ENCODE measurements around the gene TANC2. TPM values are rescaled to one million over a fixed set of nuclear protein-coding genes. Genes with fewer than 3 reads are reported as not detected.

The TANC2 gene
- 100 to 1,000 TPM in 1 of 6 experiments, 10 to 100 TPM in 5; 65.7 to 103 (median 73.4) TPM for total RNA-seq (2021; fragmentation: NEBNext Ultra II Directional; extraction: Animal tissue kit (Norgen Biotek cat#: 25700))
- long read RNA-seq, partial matches to known transcripts = 1 of 28 reads
- long read RNA-seq, other reads (novel, unspliced or antisense) = 27 of 28 reads

DNA sequence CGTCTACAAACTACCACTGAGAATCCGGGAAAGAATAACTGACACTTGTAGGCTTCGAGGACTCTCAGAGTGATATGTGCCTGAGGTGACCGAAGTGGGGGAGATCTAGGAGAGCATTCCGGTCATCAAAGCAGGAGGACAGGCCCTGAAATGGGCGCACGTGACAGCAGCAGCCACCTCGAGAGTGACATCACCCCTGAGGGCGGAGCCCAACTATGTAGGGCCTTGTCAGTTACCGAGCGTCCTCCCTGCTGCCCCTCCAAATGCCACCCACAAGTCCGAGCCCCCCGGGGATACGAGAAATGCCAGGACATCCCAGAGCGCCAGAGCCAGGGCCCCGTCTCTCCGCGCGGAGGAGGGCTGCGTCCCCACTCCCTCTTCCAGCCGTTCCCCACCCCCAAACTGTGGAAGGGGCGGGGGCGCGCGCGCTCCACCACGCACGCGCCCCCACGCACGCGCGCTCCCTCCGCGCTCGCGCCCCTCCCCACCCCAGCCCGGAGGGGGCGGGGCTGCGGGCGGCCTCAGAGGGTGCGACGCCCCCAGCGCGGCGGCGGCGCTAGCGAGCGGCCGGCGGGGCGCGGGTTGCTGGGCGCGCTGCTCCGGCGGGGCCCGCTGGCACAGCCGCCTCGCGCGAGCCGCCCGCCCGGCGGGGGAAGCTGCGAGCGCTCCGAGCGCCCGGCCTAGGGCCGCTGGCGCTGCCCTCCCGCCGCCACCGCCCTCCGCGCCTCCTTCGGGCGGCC lies at the start of gene TANC2:
Gene TANC2 (plus strand): TSS at position 550 of the 740 bp plus-strand sequence. CDS start 43,325 bp downstream, outside the sequence.
- peak; percentile 52 for DNase-seq
- Mint-ChIP-seq H3K9me3 (no peaks in the 10 kb centered on the region), H3K4me3 (peak within 1 kb of the TSS; percentile 97), H3K4me1 (ENCODE audit: low read depth) (peaks cover 71% of the 10 kb centered on the region), H3K27ac (peak within 1 kb of the TSS; percentile 93), H3K27me3 (ENCODE audit: insufficient read depth) (peaks cover 3% of the 10 kb centered on the region), H3K36me3 (ENCODE audit: low read depth) (peaks cover 13% of the 10 kb centered on the region)
- TF ChIP-seq, protein P1, sequence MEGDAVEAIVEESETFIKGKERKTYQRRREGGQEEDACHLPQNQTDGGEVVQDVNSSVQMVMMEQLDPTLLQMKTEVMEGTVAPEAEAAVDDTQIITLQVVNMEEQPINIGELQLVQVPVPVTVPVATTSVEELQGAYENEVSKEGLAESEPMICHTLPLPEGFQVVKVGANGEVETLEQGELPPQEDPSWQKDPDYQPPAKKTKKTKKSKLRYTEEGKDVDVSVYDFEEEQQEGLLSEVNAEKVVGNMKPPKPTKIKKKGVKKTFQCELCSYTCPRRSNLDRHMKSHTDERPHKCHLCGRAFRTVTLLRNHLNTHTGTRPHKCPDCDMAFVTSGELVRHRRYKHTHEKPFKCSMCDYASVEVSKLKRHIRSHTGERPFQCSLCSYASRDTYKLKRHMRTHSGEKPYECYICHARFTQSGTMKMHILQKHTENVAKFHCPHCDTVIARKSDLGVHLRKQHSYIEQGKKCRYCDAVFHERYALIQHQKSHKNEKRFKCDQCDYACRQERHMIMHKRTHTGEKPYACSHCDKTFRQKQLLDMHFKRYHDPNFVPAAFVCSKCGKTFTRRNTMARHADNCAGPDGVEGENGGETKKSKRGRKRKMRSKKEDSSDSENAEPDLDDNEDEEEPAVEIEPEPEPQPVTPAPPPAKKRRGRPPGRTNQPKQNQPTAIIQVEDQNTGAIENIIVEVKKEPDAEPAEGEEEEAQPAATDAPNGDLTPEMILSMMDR (IDR thresholded peaks at IDR 0.05) = no peak

DNA sequence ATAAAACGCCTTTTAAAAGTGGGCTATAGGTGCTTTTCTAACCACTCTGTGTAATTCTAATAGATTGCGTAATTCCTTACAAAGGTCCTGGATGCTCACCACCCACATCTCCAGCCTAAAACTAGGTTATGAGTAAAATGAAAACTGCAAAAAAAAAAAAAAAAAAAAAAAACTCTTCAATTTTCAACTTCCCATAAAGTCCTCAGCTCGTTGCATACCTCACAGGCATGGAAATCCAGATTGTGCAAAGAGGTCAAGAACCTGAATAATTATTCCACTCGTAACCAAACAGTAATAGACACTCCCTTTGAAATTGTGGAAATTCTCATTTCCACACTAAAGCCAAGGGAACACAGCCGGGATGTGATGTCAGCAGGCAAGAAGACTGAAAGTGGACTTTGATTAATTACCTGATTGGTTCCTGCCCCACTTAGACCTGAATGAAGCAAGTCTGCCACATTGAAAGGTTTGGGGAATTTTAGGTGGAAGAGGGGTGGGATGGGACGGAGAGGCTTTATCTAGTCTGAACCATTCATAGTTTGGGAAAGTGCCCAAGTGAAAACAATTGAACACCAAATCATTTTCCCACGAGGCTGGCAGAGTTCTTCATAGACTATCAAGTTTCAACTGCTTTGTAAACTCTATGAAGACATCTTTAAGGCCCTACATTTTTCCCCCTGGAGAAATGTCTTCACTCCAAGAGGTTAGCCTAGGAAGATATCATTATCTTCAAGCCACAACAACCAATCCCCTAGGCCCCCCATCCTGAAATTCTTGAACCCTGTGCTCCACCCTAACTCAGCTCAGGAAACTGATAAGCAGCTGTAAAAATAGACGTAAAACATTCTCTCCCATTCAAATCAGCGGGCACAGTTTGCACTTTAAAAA lies 49.1 kb upstream of the TANC2 start:
- Mint-ChIP-seq H3K36me3 (ENCODE audit: low read depth) (peaks cover 7% of the 10 kb centered on the region), H3K27me3 (ENCODE audit: insufficient read depth) (peaks cover 4% of the 10 kb centered on the region; the same call in 1 of the 2 replicates), H3K4me1 (ENCODE audit: low read depth) (peaks cover 5% of the 10 kb centered on the region), H3K27ac (no peak overlapping the region), H3K9me3 (peaks cover 6% of the 10 kb centered on the region), H3K4me3 (no peak overlapping the region)
- no peak for DNase-seq
- TF ChIP-seq, protein P1 (IDR thresholded peaks at IDR 0.05) = no peak

DNA sequence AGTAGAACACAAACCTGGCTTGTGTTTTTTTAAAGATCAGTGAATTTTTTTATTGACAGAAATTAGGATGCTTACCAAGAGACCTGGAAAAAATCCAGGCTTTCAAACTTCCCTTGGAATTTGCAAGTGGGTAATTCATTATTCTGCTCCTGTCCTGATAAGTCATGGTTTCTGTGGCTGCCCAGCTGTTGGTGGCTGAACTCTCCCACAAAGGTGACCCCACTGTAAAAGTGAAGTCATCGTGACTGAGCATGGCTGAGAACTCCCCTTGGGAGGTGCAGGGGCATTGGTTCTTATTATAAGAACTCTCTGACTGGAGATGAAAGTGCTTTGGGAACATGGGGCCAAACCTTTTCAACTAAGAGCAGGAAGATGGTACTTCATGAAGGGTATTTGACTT lies 46.6 kb upstream of the TANC2 start:
- DNase-seq = no peak
- Mint-ChIP-seq H3K9me3 (no peaks in the 10 kb centered on the region), H3K27ac (no peak overlapping the region), H3K36me3 (ENCODE audit: low read depth) (no peaks in the 10 kb centered on the region), H3K4me3 (no peak overlapping the region), H3K27me3 (ENCODE audit: insufficient read depth) (peaks cover 4% of the 10 kb centered on the region; the same call in 1 of the 2 replicates), H3K4me1 (ENCODE audit: low read depth) (peaks cover 5% of the 10 kb centered on the region)
- TF ChIP-seq, protein P1 (IDR thresholded peaks at IDR 0.05) = no peak

DNA sequence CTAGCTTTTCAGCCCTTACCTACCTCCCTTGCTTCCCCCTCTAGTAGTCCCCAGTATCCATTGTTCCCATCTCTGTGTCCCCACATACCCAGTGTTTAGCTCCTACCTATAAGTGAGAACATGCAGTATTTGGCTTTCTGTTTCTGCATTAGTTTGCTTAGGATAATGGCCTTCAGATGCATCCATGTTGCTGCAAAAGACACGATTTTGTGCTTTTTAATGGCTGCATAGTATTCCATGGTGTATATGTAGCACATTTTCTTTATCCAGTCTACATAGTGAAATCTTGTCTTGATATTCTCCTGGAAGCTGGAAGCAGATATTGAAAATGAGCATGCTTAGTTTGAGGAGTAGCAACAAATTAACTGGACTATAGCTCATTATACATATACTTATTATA lies 45.7 kb upstream of the TANC2 start:
- no peak for DNase-seq
- peaks cover 4% of the 10 kb centered on the region; the same call in 1 of the 2 replicates for H3K27me3 Mint-ChIP-seq (ENCODE audit: insufficient read depth)
- H3K9me3 Mint-ChIP-seq = no peaks in the 10 kb centered on the region
- peaks cover 5% of the 10 kb centered on the region for H3K4me1 Mint-ChIP-seq (ENCODE audit: low read depth)
- TF ChIP-seq, protein P1 (IDR thresholded peaks at IDR 0.05) = no peak
- H3K36me3 Mint-ChIP-seq (ENCODE audit: low read depth) = no peaks in the 10 kb centered on the region
- no peak overlapping the region for H3K27ac Mint-ChIP-seq
- H3K4me3 Mint-ChIP-seq = no peak overlapping the region

DNA sequence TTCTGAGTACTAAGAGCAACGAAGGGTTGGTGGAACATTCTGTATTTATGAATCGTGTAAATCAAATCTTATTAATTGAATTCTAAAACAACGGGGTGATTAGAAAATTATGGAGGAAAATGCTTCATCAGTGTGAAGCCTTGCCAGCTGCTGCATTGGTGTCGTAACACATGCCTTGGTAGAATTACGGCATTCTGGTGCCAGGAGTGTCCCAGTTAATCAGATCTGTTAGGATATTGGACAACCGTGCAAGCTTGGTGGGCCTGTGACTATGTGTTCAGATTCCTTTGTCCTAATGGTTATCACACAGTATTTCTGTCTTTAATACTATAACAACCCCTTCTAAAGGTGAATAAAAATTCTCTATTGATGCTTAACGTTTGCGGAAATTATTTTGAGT lies 44.2 kb upstream of the TANC2 start:
- no peak overlapping the region for H3K27ac Mint-ChIP-seq
- no peaks in the 10 kb centered on the region for H3K9me3 Mint-ChIP-seq
- H3K27me3 Mint-ChIP-seq (ENCODE audit: insufficient read depth) = peaks cover 6% of the 10 kb centered on the region; the same call in 1 of the 2 replicates
- DNase-seq = no peak
- no peak overlapping the region for H3K4me3 Mint-ChIP-seq
- H3K36me3 Mint-ChIP-seq (ENCODE audit: low read depth) = no peaks in the 10 kb centered on the region
- TF ChIP-seq, protein P1 (IDR thresholded peaks at IDR 0.05) = no peak
- peaks cover 5% of the 10 kb centered on the region for H3K4me1 Mint-ChIP-seq (ENCODE audit: low read depth)

Measured in HFFc6 (cell line).